Measurements from ENCODE around the gene DDA1. TPM values are rescaled to one million over a fixed set of nuclear protein-coding genes. Genes with fewer than 3 reads are reported as not detected.

Gene DDA1
- total and polyA plus RNA-seq, 9 of the 15 experiments (the other 6 are each of a cell fraction or from before 2014, with no cell fraction given): 1.4 to 83.8 (median 33.8) TPM

- TF ChIP-seq RERE (CRISPR knock-in tag; IDR thresholded peaks at IDR 0.05; ENCODE audit: borderline replicate concordance) (no peak), HLTF (IDR thresholded peaks at IDR 0.05) (peak; percentile 77; the same call in 1 of the 2 replicates), NR3C1 (CRISPR knock-in tag; IDR thresholded peaks at IDR 0.05) (peak; percentile 83; the same call in 1 of the 2 replicates), ZNF76 (CRISPR knock-in tag; IDR thresholded peaks at IDR 0.05; ENCODE audit: borderline replicate concordance) (no peak), MTA3 (IDR thresholded peaks at IDR 0.05; ENCODE audit: borderline replicate concordance) (peak; percentile 93), NONO (IDR thresholded peaks at IDR 0.05; ENCODE audit: low read depth in 2 of 2, low read length in 1 of 2) (peak in 1 of 2 experiments; percentile 96; a peak in 2 of 4 replicates), LARP7 (IDR thresholded peaks at IDR 0.05) (no peak), MTA2 (IDR thresholded peaks at IDR 0.05; ENCODE audit: low read depth) (no peak), ZNF583 (CRISPR knock-in tag; IDR thresholded peaks at IDR 0.05) (peak; percentile 71; the same call in 1 of the 2 replicates), CHD7 (IDR thresholded peaks at IDR 0.05; ENCODE audit: low read depth, low read length) (no peak)
Observed at GRCh38 chr19:17334414-17335409, 25.3 kb downstream of the DDA1 start, which contains the start of gene ANO8 (continued).

Measured in K562 (cell line).